CD4-positive, alpha-beta memory T cell (primary cell): Measurements from ENCODE around the gene COL23A1. TPM values are rescaled to one million over a fixed set of nuclear protein-coding genes. Genes with fewer than 3 reads are reported as not detected.

ENCODE experiments used
- CTCF ChIA-PET: fragments of 350-600 bp; sonication (Branson Sonifier 250); formaldehyde crosslinking; loops from one replicate; lab custom pipeline; 2021; ENCODE audit warnings: inconsistent platforms; ENCODE audit not compliant: partially characterized antibody; lab: Charles Lee
- POLR2A ChIA-PET: fragments of 350-600 bp; sonication (Branson Sonifier 250); formaldehyde crosslinking; loops from one replicate; lab custom pipeline; 2021; ENCODE audit not compliant: partially characterized antibody; lab: Charles Lee
- DNase-seq, 5 donors: peaks; one replicate each; pipeline versions ENCODE4 v3.0.0 to v3.0.0-alpha.2; 2020 to 2022; ENCODE audit warnings: mixed read lengths in 1 of 5
- H3K27ac ChIP-seq: one replicate; pipeline ENCODE4 v1.7.0; 2013; ENCODE audit warnings: low read depth, low read length
- H3K27me3 ChIP-seq: 2 replicates; pipeline ENCODE4 v1.7.0; 2013; ENCODE audit warnings: mild to moderate bottlenecking, low read length, moderate library complexity; ENCODE audit not compliant: insufficient read depth
- H3K36me3 ChIP-seq: 2 replicates; pipeline ENCODE4 v1.7.0; 2013; ENCODE audit warnings: mild to moderate bottlenecking, low read length, moderate library complexity; ENCODE audit not compliant: insufficient read depth
- H3K4me1 ChIP-seq: 2 replicates; pipeline ENCODE4 v1.7.0; 2013; ENCODE audit warnings: mild to moderate bottlenecking, low read length, moderate library complexity; ENCODE audit not compliant: insufficient read depth
- H3K4me3 ChIP-seq, 2 donors: one replicate each; pipeline ENCODE4 v1.7.0; 2013; ENCODE audit warnings: low read length in 2 of 2, mild to moderate bottlenecking in 1 of 2
- H3K9me3 ChIP-seq, 2 donors: one replicate each; pipeline ENCODE4 v1.7.0; 2013; ENCODE audit warnings: low read length in 2 of 2, control low read depth in 1 of 2; ENCODE audit not compliant: control insufficient read depth in 1 of 2
- H3K27ac Mint-ChIP-seq, 7 donors: one replicate each; pipeline ENCODE4 v1.8.0; 2020 to 2021; ENCODE audit warnings: mixed read lengths in 7 of 7, mild to moderate bottlenecking in 6 of 7, inconsistent platforms in 3 of 7, moderate library complexity in 3 of 7
- H3K27me3 Mint-ChIP-seq, 2 donors: one replicate each; pipeline ENCODE4 v1.8.0; 2020 to 2021; ENCODE audit warnings: mixed read lengths in 2 of 2
- H3K36me3 Mint-ChIP-seq, 2 donors: one replicate each; pipeline ENCODE4 v1.8.0; 2020 to 2021; ENCODE audit warnings: mixed read lengths in 2 of 2, inconsistent platforms in 1 of 2, mild to moderate bottlenecking in 1 of 2
- H3K4me1 Mint-ChIP-seq, 4 donors: one replicate each; pipeline ENCODE4 v1.8.0; 2020 to 2021; ENCODE audit warnings: mixed read lengths in 4 of 4, mild to moderate bottlenecking in 1 of 4
- H3K4me3 Mint-ChIP-seq, 8 donors: one replicate each; pipeline ENCODE4 v1.8.0; 2020 to 2021; ENCODE audit warnings: mixed read lengths in 8 of 8, mild to moderate bottlenecking in 7 of 8, moderate library complexity in 6 of 8, inconsistent platforms in 3 of 8
- H3K9me3 Mint-ChIP-seq, 8 donors: one replicate each; pipeline ENCODE4 v1.8.0; 2020 to 2021; ENCODE audit warnings: mixed read lengths in 8 of 8, mild to moderate bottlenecking in 5 of 8, inconsistent platforms in 3 of 8, moderate library complexity in 1 of 8
- intact Hi-C: fragments of 100-400 bp; cut with micrococcal nuclease; formaldehyde crosslinking; loops from one replicate; pipeline ENCODE4 v1.15.1; 2023
- polyA plus RNA-seq, 2 donors: library from polyadenylated mRNA; unstranded; fragments of 300-500 nt; fragmentation: Illumina TruSeq; gene quantifications; one replicate each; pipeline ENCODE4 v1.2.3, GENCODE V29; 2021
- total RNA-seq, 2 experiments: library from RNA; stranded (reverse); gene quantifications; one replicate each; pipeline ENCODE4 v1.2.3, GENCODE V29; 2021

COL23A1 gene
- total and polyA plus RNA-seq, 4 experiments from 2014 or later: 0.17 to 0.25 TPM; not detected in 2

DNA sequence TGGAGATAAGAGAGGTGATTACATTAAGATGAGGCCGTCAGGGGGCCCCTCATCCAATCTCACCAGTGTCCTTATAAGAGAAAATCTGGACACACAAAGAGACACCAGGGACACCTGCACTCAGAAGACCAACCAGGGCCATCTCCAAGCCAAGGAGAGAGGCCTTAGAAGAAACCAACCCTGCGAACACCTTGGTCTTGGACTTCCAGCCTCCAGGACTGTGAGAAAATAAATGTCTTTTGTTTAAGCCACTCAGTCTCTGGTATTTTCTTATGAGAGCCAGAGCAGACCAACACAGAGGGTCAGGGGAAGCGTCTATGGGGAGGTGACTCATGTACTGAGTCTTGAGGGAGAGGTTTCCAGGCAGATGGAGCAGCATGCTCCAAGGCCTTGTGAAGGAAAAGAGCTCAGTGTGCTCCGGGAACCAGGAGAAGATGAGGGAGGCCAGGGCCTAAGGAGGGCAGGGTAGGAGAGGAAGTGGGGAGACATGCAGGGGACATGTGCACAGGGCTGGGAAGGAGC lies 363.0 kb downstream of the COL23A1 start:
- H3K27ac Mint-ChIP-seq: peak overlapping the region in 4 of 7 donors; percentile 1 to 84 (median 36)
- H3K36me3 ChIP-seq: peaks cover 54% of the 10 kb centered on the region

DNA sequence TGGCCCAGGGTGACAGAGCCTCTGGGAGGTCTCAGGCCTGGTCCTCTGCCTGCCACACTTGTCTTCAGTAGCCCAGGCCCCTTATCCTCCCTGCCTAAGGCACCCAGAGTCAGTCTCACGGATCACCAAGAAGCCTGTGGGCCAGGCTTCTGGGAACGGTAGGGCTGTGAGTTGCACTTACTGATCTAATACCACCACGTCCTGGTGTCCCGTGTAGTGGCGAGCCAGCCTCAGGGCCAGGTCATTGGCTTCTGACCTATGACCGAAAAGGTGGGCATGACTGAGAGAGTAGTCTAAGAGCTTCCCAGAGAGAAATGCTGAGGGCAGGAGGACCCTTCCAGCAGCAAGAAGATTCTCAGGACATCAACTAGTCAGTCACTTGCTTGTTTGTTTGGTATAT lies 365.0 kb downstream of the COL23A1 start:
- H3K9me3 Mint-ChIP-seq: no peaks in the 10 kb centered on the region
- peaks cover 57 to 73% of the 10 kb centered on the region in 2 donors for H3K36me3 Mint-ChIP-seq
- H3K36me3 ChIP-seq: peaks cover 59% of the 10 kb centered on the region
- CTCF ChIA-PET: interaction anchor here (1.2 kb wide), 1 partner anchor 10 kb away, joined by 4 read pairs; no protein-coding TSS in a partner anchor
- H3K4me1 ChIP-seq: peaks cover 18% of the 10 kb centered on the region
- no peak overlapping the region for H3K4me3 ChIP-seq
- H3K27me3 Mint-ChIP-seq: no peaks in the 10 kb centered on the region
- H3K27ac ChIP-seq: no peak overlapping the region
- H3K27ac Mint-ChIP-seq: peak overlapping the region in 2 of 7 donors; percentile 33 to 90
- no peaks in the 10 kb centered on the region for H3K9me3 ChIP-seq
- no peak for DNase-seq
- H3K4me1 Mint-ChIP-seq: peaks cover 41 to 71% (median 54%) of the 10 kb centered on the region in 4 donors
- no peaks in the 10 kb centered on the region for H3K27me3 ChIP-seq
- H3K4me3 Mint-ChIP-seq: no peak overlapping the region
- intact Hi-C loops: no loop called here
- POLR2A ChIA-PET: interaction anchor here (1.4 kb wide), 1 partner anchor 21 kb away, joined by 4 read pairs; the partner anchor contains the start of gene HNRNPAB

More for the DNA sequence above, 363.0 kb downstream of the COL23A1 start:
- Mint-ChIP-seq H3K9me3 (no peaks in the 10 kb centered on the region), H3K36me3 (peaks cover 53 to 73% of the 10 kb centered on the region in 2 donors), H3K27me3 (no peaks in the 10 kb centered on the region), H3K4me3 (peak overlapping the region in 2 of 8 donors; percentile 11 to 40), H3K4me1 (peaks cover 41 to 74% (median 54%) of the 10 kb centered on the region in 4 donors)
- H3K9me3 ChIP-seq: no peaks in the 10 kb centered on the region
- H3K27me3 ChIP-seq: no peaks in the 10 kb centered on the region
- ChIA-PET CTCF (no interaction called here), POLR2A (interaction anchor here (1.4 to 7.7 kb wide), 2 partner anchors 12 to 21 kb away, joined by 3 to 72 read pairs; partner anchors contain the start of gene HNRNPAB)
- no peak for DNase-seq
- no peak overlapping the region for H3K4me3 ChIP-seq
- H3K4me1 ChIP-seq: peaks cover 29% of the 10 kb centered on the region
- H3K27ac ChIP-seq: no peak overlapping the region
- intact Hi-C loops: no loop called here

DNA sequence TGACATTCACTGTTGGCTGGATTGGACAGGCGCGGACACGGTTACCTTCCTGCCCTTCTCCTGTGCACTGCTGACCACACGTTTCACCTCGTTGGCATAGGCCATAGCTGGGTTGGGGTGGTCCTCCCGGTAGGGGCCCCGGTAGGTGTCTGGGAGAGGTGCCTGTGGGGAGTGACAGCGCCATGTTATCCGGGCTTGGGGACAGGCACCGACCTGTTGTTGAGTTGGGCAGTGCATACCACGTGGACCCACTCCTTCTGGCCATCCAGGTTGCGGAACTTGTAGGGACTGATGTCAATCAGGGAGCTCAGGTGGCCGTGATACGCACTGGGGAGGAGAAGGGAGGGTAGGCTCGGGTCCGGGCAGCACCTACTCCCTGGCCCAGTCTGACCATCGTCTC lies 365.8 kb downstream of the COL23A1 start:
- peaks cover 52% of the 10 kb centered on the region for H3K36me3 ChIP-seq
- peaks cover 35 to 64% (median 51%) of the 10 kb centered on the region in 4 donors for H3K4me1 Mint-ChIP-seq

DNA sequence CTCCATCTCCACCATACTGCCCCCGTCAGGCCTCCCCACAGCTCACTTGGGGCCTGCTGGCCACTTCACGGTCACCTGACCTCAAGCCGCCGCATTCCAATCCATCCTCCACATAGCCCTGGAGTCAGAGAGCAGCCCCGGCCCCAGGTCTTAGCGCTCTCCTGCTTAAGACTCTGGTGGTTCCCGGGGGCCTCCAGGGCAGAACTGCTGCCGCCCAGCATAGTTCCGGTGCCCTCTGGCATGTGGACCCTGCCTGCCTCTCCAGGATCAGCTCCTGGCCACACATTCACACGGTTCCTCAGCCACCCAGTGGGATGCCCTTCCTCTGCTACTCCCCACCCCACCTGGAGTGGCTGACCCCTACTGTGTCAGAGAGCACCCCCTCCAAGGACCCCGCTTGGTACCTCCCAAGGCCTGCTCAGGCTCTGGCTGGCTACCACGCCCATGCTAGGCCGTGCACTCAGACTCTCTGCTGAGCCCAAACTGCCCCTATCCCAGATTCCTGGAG lies 366.3 kb downstream of the COL23A1 start:
- no peak overlapping the region for H3K4me3 ChIP-seq
- Mint-ChIP-seq H3K36me3 (peaks cover 47 to 64% of the 10 kb centered on the region in 2 donors), H3K9me3 (no peaks in the 10 kb centered on the region), H3K4me3 (no peak overlapping the region), H3K27ac (peak overlapping the region in 4 of 7 donors; percentile 25 to 80 (median 54)), H3K4me1 (peaks cover 34 to 58% (median 47%) of the 10 kb centered on the region in 4 donors), H3K27me3 (no peaks in the 10 kb centered on the region)
- ChIA-PET CTCF (no interaction called here), POLR2A (interaction anchor here (1.4 kb wide), 1 partner anchor 20 kb away, joined by 4 read pairs; the partner anchor contains the start of gene HNRNPAB)
- peaks cover 50% of the 10 kb centered on the region for H3K36me3 ChIP-seq
- H3K4me1 ChIP-seq: peaks cover 7% of the 10 kb centered on the region
- intact Hi-C loops: no loop called here
- H3K9me3 ChIP-seq: no peaks in the 10 kb centered on the region
- H3K27ac ChIP-seq: no peak overlapping the region
- no peaks in the 10 kb centered on the region for H3K27me3 ChIP-seq
- no peak for DNase-seq

More for the DNA sequence above, 365.8 kb downstream of the COL23A1 start:
- Mint-ChIP-seq H3K4me3 (no peak overlapping the region), H3K9me3 (no peaks in the 10 kb centered on the region), H3K36me3 (peaks cover 50 to 66% of the 10 kb centered on the region in 2 donors), H3K27me3 (no peaks in the 10 kb centered on the region), H3K27ac (no peak overlapping the region)
- H3K4me3 ChIP-seq: no peak overlapping the region
- H3K27me3 ChIP-seq: no peaks in the 10 kb centered on the region
- ChIA-PET CTCF (no interaction called here), POLR2A (interaction anchor here (1.4 kb wide), 1 partner anchor 20 kb away, joined by 4 read pairs; the partner anchor contains the start of gene HNRNPAB)
- H3K4me1 ChIP-seq: peaks cover 11% of the 10 kb centered on the region
- intact Hi-C loops: no loop called here
- no peaks in the 10 kb centered on the region for H3K9me3 ChIP-seq
- H3K27ac ChIP-seq: no peak overlapping the region
- no peak for DNase-seq

DNA sequence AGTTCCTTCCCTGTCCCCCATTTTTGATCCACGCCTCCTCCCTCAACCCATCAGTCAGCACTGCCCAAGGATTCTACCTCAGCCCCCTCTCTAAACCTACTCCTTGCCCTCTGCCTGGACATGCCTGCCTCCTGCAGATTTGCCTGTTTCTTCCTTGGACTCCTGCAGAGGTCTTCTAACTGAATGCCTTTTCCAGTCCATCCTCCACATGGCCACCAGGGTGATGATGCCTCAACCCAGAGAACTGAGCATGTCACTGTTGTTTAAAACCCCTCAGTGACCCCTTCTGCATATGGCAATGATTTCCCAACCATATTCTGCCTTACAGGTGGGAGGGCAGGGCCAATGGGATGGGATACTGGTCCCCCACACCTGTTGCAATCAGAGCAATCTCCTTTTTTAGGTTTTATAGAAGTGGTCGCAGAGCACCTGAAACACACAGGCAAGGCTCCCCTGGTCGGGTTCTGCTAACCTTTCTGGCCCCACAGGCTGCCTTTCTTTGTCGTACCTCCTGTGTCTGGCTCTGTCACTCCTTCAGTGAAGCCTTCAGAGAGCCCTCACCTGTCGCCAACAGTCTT lies 366.9 kb downstream of the COL23A1 start:
- Histone ChIP-seq H3K36me3 (peaks cover 44% of the 10 kb centered on the region), H3K4me1 (peaks cover 7% of the 10 kb centered on the region), H3K9me3 (no peaks in the 10 kb centered on the region), H3K27ac (no peak overlapping the region), H3K4me3 (no peak overlapping the region), H3K27me3 (no peaks in the 10 kb centered on the region)
- ChIA-PET CTCF (no interaction called here), POLR2A (no interaction called here)
- intact Hi-C loops: no loop called here
- no peaks in the 10 kb centered on the region for H3K27me3 Mint-ChIP-seq
- no peak for DNase-seq
- H3K4me1 Mint-ChIP-seq: peaks cover 28 to 53% (median 43%) of the 10 kb centered on the region in 4 donors
- no peaks in the 10 kb centered on the region for H3K9me3 Mint-ChIP-seq
- no peak overlapping the region for H3K4me3 Mint-ChIP-seq
- peaks cover 46 to 65% of the 10 kb centered on the region in 2 donors for H3K36me3 Mint-ChIP-seq
- H3K27ac Mint-ChIP-seq: peak overlapping the region; percentile 13 to 78 (median 41)

DNA sequence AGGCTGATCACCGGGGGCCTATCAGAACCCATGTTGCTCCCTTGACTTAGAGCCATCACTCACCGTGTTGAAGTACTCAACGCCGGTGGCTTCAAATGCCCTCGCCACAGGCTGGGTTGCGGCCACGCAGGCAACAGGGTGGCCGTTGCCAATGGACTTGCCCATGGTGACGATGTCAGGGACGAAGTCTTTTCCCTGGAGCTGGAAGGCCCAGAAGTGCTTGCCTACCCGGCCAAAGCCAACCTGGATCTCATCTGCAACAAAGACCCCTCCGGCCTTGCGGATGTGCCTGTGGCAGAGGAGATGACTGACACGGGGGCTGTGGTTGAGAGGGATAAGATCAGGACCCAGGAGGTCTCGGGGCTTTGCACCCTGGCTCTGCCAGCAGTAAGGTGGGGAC lies 367.9 kb downstream of the COL23A1 start:
- Histone ChIP-seq H3K4me3 (no peak overlapping the region), H3K36me3 (peaks cover 35% of the 10 kb centered on the region), H3K4me1 (peaks cover 7% of the 10 kb centered on the region), H3K27me3 (no peaks in the 10 kb centered on the region), H3K27ac (no peak overlapping the region), H3K9me3 (no peaks in the 10 kb centered on the region)
- H3K4me1 Mint-ChIP-seq: peaks cover 21 to 43% (median 34%) of the 10 kb centered on the region in 4 donors
- POLR2A ChIA-PET: interaction anchor here (1.0 kb wide), 1 partner anchor 10 kb away, joined by 3 read pairs; no protein-coding TSS in a partner anchor
- no peak overlapping the region for H3K4me3 Mint-ChIP-seq
- H3K27me3 Mint-ChIP-seq: no peaks in the 10 kb centered on the region
- intact Hi-C loops: no loop called here
- H3K36me3 Mint-ChIP-seq: peaks cover 38 to 57% of the 10 kb centered on the region in 2 donors
- CTCF ChIA-PET: no interaction called here
- peak overlapping the region in 4 of 7 donors; percentile 3 to 50 (median 26) for H3K27ac Mint-ChIP-seq
- DNase-seq: no peak
- H3K9me3 Mint-ChIP-seq: no peaks in the 10 kb centered on the region

DNA sequence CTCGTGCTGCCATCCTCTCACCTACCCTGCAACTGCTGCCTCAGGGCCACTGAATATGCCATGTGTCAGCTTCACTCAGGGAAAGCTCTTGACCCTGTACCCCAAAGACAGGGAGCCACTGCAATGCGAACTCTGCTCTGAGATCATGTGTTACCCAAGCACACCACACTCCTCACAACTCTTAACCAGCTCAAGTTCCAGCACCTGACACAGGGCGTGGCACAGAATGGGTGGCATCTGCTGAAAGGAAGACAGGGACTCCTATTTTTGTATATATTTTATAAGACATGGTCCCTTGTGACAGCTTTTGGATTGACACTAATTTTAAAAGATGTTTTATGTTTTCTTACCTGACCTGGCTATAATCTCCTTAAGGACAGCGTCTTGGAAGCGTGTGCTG lies 368.3 kb downstream of the COL23A1 start:
- H3K4me1 ChIP-seq: peaks cover 7% of the 10 kb centered on the region
- intact Hi-C loops: no loop called here
- no peaks in the 10 kb centered on the region for H3K9me3 ChIP-seq
- no peak for DNase-seq
- Mint-ChIP-seq H3K4me1 (peaks cover 18 to 38% (median 31%) of the 10 kb centered on the region in 4 donors), H3K9me3 (no peaks in the 10 kb centered on the region), H3K36me3 (peaks cover 35 to 53% of the 10 kb centered on the region in 2 donors), H3K27ac (peak overlapping the region; percentile 24 to 79 (median 52)), H3K4me3 (peak overlapping the region in 1 of 8 donors; percentile 16), H3K27me3 (no peaks in the 10 kb centered on the region)
- peaks cover 31% of the 10 kb centered on the region for H3K36me3 ChIP-seq
- ChIA-PET POLR2A (interaction anchor here (1.0 to 1.8 kb wide), 3 partner anchors 9 to 18 kb away, joined by 3 to 6 read pairs (median 4); partner anchors contain the start of gene HNRNPAB), CTCF (no interaction called here)
- H3K27me3 ChIP-seq: no peaks in the 10 kb centered on the region
- no peak overlapping the region for H3K27ac ChIP-seq
- no peak overlapping the region for H3K4me3 ChIP-seq
